ENCODE results near the gene ZMIZ1. TPM values are rescaled to one million over a fixed set of nuclear protein-coding genes. Genes with fewer than 3 reads are reported as not detected.

Gene ZMIZ1
- total RNA-seq, 1 experiment from 2014 or later: 22.3 TPM

- no peak overlapping the region for H3K4me3 ChIP-seq
- DNase-seq (ENCODE audit: low read depth in 1 of 2, low spot score in 2 of 2): no peak
- no peaks in the 10 kb centered on the region for H3K9me3 ChIP-seq (replicated peaks)
- peaks cover 10% of the 10 kb centered on the region for H3K4me1 ChIP-seq (replicated peaks)
- no peaks in the 10 kb centered on the region for H3K27me3 ChIP-seq (replicated peaks)
- H3K36me3 ChIP-seq: peaks cover 79% of the 10 kb centered on the region
- H3K27ac ChIP-seq: no peak overlapping the region
These were observed 161.1 kb downstream of the ZMIZ1 start for GRCh38 chr10:79229830-79230327.

- Histone ChIP-seq H3K27me3 (replicated peaks) (no peaks in the 10 kb centered on the region), H3K4me3 (no peak overlapping the region), H3K36me3 (peaks cover 82% of the 10 kb centered on the region)
These were observed 161.6 kb downstream of the ZMIZ1 start for GRCh38 chr10:79230328-79230830.

GRCh38 chr10:79230850-79231249 lies 162.1 kb downstream of the ZMIZ1 start:
- H3K36me3 ChIP-seq: peaks cover 83% of the 10 kb centered on the region
- no peaks in the 10 kb centered on the region for H3K9me3 ChIP-seq (replicated peaks)
- H3K27me3 ChIP-seq (replicated peaks): no peaks in the 10 kb centered on the region
- H3K4me3 ChIP-seq: no peak overlapping the region
- no peak overlapping the region for H3K27ac ChIP-seq
- no peak for DNase-seq (ENCODE audit: low read depth in 1 of 2, low spot score in 2 of 2)
- H3K4me1 ChIP-seq (replicated peaks): peaks cover 10% of the 10 kb centered on the region

More at GRCh38 chr10:79230328-79230830, 161.6 kb downstream of the ZMIZ1 start:
- no peak for DNase-seq (ENCODE audit: low read depth in 1 of 2, low spot score in 2 of 2)
- no peaks in the 10 kb centered on the region for H3K9me3 ChIP-seq (replicated peaks)
- H3K27ac ChIP-seq: no peak overlapping the region
- H3K4me1 ChIP-seq (replicated peaks): peaks cover 10% of the 10 kb centered on the region

GRCh38 chr10:79231908-79232307 lies 163.1 kb downstream of the ZMIZ1 start:
- H3K27me3 ChIP-seq (replicated peaks): no peaks in the 10 kb centered on the region
- H3K4me1 ChIP-seq (replicated peaks): peaks cover 11% of the 10 kb centered on the region
- no peaks in the 10 kb centered on the region for H3K9me3 ChIP-seq (replicated peaks)
- peaks cover 72% of the 10 kb centered on the region for H3K36me3 ChIP-seq
- no peak overlapping the region for H3K27ac ChIP-seq
- H3K4me3 ChIP-seq: no peak overlapping the region
- no peak for DNase-seq (ENCODE audit: low read depth in 1 of 2, low spot score in 2 of 2)

GRCh38 chr10:79232864-79233263 lies 164.1 kb downstream of the ZMIZ1 start:
- no peak for DNase-seq (ENCODE audit: low read depth in 1 of 2, low spot score in 2 of 2)
- Histone ChIP-seq H3K4me1 (replicated peaks) (peaks cover 21% of the 10 kb centered on the region), H3K27me3 (replicated peaks) (no peaks in the 10 kb centered on the region), H3K4me3 (no peak overlapping the region), H3K36me3 (peaks cover 72% of the 10 kb centered on the region), H3K27ac (no peak overlapping the region), H3K9me3 (replicated peaks) (no peaks in the 10 kb centered on the region)

- peak in 1 of 2 experiments; percentile 28 for DNase-seq (ENCODE audit: low read depth in 1 of 2, low spot score in 2 of 2)
- Histone ChIP-seq H3K27ac (no peak overlapping the region), H3K36me3 (peaks cover 55% of the 10 kb centered on the region), H3K4me3 (no peak overlapping the region), H3K4me1 (replicated peaks) (peaks cover 38% of the 10 kb centered on the region), H3K27me3 (replicated peaks) (no peaks in the 10 kb centered on the region), H3K9me3 (replicated peaks) (no peaks in the 10 kb centered on the region)
These were observed 165.9 kb downstream of the ZMIZ1 start for GRCh38 chr10:79234391-79235315.

GRCh38 chr10:79235765-79236432 lies 167.1 kb downstream of the ZMIZ1 start:
- Histone ChIP-seq H3K4me1 (replicated peaks) (peaks cover 50% of the 10 kb centered on the region), H3K36me3 (peaks cover 43% of the 10 kb centered on the region), H3K27me3 (replicated peaks) (no peaks in the 10 kb centered on the region), H3K27ac (no peak overlapping the region), H3K9me3 (replicated peaks) (no peaks in the 10 kb centered on the region), H3K4me3 (no peak overlapping the region)
- DNase-seq (ENCODE audit: low read depth in 1 of 2, low spot score in 2 of 2): no peak

GRCh38 chr10:79236433-79236765 lies 167.6 kb downstream of the ZMIZ1 start:
- H3K4me1 ChIP-seq (replicated peaks): peaks cover 55% of the 10 kb centered on the region
- no peaks in the 10 kb centered on the region for H3K27me3 ChIP-seq (replicated peaks)
- no peak overlapping the region for H3K4me3 ChIP-seq
- peaks cover 39% of the 10 kb centered on the region for H3K36me3 ChIP-seq
- DNase-seq (ENCODE audit: low read depth in 1 of 2, low spot score in 2 of 2): no peak
- H3K9me3 ChIP-seq (replicated peaks): no peaks in the 10 kb centered on the region
- H3K27ac ChIP-seq: no peak overlapping the region

- H3K4me3 ChIP-seq: no peak overlapping the region
- H3K36me3 ChIP-seq: peaks cover 31% of the 10 kb centered on the region
- no peaks in the 10 kb centered on the region for H3K9me3 ChIP-seq (replicated peaks)
- no peaks in the 10 kb centered on the region for H3K27me3 ChIP-seq (replicated peaks)
- H3K4me1 ChIP-seq (replicated peaks): peaks cover 57% of the 10 kb centered on the region
- H3K27ac ChIP-seq: no peak overlapping the region
- no peak for DNase-seq (ENCODE audit: low read depth in 1 of 2, low spot score in 2 of 2)
These were observed 168.8 kb downstream of the ZMIZ1 start for GRCh38 chr10:79237454-79238157.

- Histone ChIP-seq H3K9me3 (replicated peaks) (no peaks in the 10 kb centered on the region), H3K27ac (no peak overlapping the region), H3K4me1 (replicated peaks) (peaks cover 57% of the 10 kb centered on the region), H3K27me3 (replicated peaks) (no peaks in the 10 kb centered on the region), H3K4me3 (no peak overlapping the region), H3K36me3 (peaks cover 26% of the 10 kb centered on the region)
- no peak for DNase-seq (ENCODE audit: low read depth in 1 of 2, low spot score in 2 of 2)
These were observed 169.4 kb downstream of the ZMIZ1 start for GRCh38 chr10:79238158-79238520.

GRCh38 chr10:79238606-79239005 lies 169.8 kb downstream of the ZMIZ1 start:
- DNase-seq (ENCODE audit: low read depth in 1 of 2, low spot score in 2 of 2): no peak
- peak overlapping the region; percentile 72 for H3K27ac ChIP-seq

GRCh38 chr10:79239275-79239779 lies 170.6 kb downstream of the ZMIZ1 start:
- H3K4me1 ChIP-seq (replicated peaks): peaks cover 51% of the 10 kb centered on the region
- H3K9me3 ChIP-seq (replicated peaks): no peaks in the 10 kb centered on the region
- H3K4me3 ChIP-seq: no peak overlapping the region
- peak; percentile 91 to 92 for DNase-seq (ENCODE audit: low read depth in 1 of 2, low spot score in 2 of 2)
- H3K36me3 ChIP-seq: peaks cover 26% of the 10 kb centered on the region
- H3K27ac ChIP-seq: peak overlapping the region; percentile 72
- H3K27me3 ChIP-seq (replicated peaks): no peaks in the 10 kb centered on the region

More at GRCh38 chr10:79238606-79239005, 169.8 kb downstream of the ZMIZ1 start:
- H3K4me1 ChIP-seq (replicated peaks): peaks cover 57% of the 10 kb centered on the region
- no peaks in the 10 kb centered on the region for H3K9me3 ChIP-seq (replicated peaks)
- no peak overlapping the region for H3K4me3 ChIP-seq
- H3K27me3 ChIP-seq (replicated peaks): no peaks in the 10 kb centered on the region
- H3K36me3 ChIP-seq: peaks cover 24% of the 10 kb centered on the region

- Histone ChIP-seq H3K27ac (peak overlapping the region; percentile 72), H3K4me1 (replicated peaks) (peaks cover 49% of the 10 kb centered on the region)
- peak; percentile 91 to 93 for DNase-seq (ENCODE audit: low read depth in 1 of 2, low spot score in 2 of 2)
These were observed 171.3 kb downstream of the ZMIZ1 start for GRCh38 chr10:79239924-79240581.

More at GRCh38 chr10:79239924-79240581, 171.3 kb downstream of the ZMIZ1 start:
- Histone ChIP-seq H3K27me3 (replicated peaks) (no peaks in the 10 kb centered on the region), H3K36me3 (peaks cover 26% of the 10 kb centered on the region), H3K4me3 (no peak overlapping the region), H3K9me3 (replicated peaks) (no peaks in the 10 kb centered on the region)
